ENCODE data around the gene YBX3.

Gene YBX3

GRCh38 chr12:10690906-10691305, 32.2 kb downstream of the YBX3 start:
- Histone ChIP-seq H3K4me3 (ENCODE audit: low read length) (no peak overlapping the region), H3K36me3 (replicated peaks; ENCODE audit: insufficient read depth, low read length) (no peaks in the 10 kb centered on the region)

DNA sequence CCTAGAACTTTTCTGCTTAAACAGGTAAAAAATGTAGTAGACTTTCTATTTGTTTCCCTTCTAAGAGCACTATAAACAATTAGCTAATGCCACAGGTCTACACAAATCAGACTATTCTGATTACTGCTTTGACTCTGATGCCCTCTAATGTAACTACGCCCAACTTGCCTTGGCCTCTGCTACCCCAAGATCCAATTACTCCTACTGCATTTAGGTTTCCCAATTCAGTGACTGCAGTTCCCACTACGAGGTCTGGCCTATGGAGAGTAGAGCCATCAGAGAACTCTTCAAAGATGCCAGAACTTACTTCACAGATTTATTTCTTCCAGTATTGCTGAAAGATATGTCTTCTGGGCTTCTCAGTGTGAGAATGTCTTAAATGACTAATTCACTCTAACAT, 34.0 kb downstream of the YBX3 start:
- no peaks in the 10 kb centered on the region for H3K9me3 ChIP-seq (replicated peaks; ENCODE audit: insufficient read depth, low read length)
- no peak overlapping the region for H3K4me3 ChIP-seq (ENCODE audit: low read length)
- H3K4me2 ChIP-seq (ENCODE audit: low read depth, low read length) = no peak overlapping the region
- H3K9ac ChIP-seq (ENCODE audit: low read length) = no peak overlapping the region
- H3K79me2 ChIP-seq (ENCODE audit: low read length) = no peaks in the 10 kb centered on the region
- H2AFZ ChIP-seq (ENCODE audit: low read length) = no peak overlapping the region
- no peak overlapping the region for H3K27ac ChIP-seq (ENCODE audit: low read length)
- H3K27me3 ChIP-seq (replicated peaks; ENCODE audit: insufficient read depth, low read length) = no peaks in the 10 kb centered on the region
- H3K4me1 ChIP-seq (ENCODE audit: low read length) = no peaks in the 10 kb centered on the region
- H3F3A ChIP-seq (ENCODE audit: insufficient read depth, low read length) = no peaks in the 10 kb centered on the region
- no peaks in the 10 kb centered on the region for H4K20me1 ChIP-seq (ENCODE audit: insufficient read depth, low read length)
- DNase-seq = no peak
- H3K36me3 ChIP-seq (replicated peaks; ENCODE audit: insufficient read depth, low read length) = no peaks in the 10 kb centered on the region
- TF ChIP-seq EZH2phosphoT487 (IDR thresholded peaks at IDR 0.05; ENCODE audit: low read length) = no peak
- TF ChIP-seq, protein P1, sequence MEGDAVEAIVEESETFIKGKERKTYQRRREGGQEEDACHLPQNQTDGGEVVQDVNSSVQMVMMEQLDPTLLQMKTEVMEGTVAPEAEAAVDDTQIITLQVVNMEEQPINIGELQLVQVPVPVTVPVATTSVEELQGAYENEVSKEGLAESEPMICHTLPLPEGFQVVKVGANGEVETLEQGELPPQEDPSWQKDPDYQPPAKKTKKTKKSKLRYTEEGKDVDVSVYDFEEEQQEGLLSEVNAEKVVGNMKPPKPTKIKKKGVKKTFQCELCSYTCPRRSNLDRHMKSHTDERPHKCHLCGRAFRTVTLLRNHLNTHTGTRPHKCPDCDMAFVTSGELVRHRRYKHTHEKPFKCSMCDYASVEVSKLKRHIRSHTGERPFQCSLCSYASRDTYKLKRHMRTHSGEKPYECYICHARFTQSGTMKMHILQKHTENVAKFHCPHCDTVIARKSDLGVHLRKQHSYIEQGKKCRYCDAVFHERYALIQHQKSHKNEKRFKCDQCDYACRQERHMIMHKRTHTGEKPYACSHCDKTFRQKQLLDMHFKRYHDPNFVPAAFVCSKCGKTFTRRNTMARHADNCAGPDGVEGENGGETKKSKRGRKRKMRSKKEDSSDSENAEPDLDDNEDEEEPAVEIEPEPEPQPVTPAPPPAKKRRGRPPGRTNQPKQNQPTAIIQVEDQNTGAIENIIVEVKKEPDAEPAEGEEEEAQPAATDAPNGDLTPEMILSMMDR (IDR thresholded peaks at IDR 0.05; ENCODE audit: low read length) = no peak
- H3K9me2 ChIP-seq (replicated peaks; ENCODE audit: insufficient read depth, low read length) = no peaks in the 10 kb centered on the region

More at GRCh38 chr12:10690906-10691305, 32.2 kb downstream of the YBX3 start:
- no peaks in the 10 kb centered on the region for H3K9me2 ChIP-seq (replicated peaks; ENCODE audit: insufficient read depth, low read length)
- no peak overlapping the region for H3K27ac ChIP-seq (ENCODE audit: low read length)
- H2AFZ ChIP-seq (ENCODE audit: low read length) = no peak overlapping the region
- no peaks in the 10 kb centered on the region for H3F3A ChIP-seq (ENCODE audit: insufficient read depth, low read length)
- H3K9me3 ChIP-seq (replicated peaks; ENCODE audit: insufficient read depth, low read length) = no peaks in the 10 kb centered on the region
- TF ChIP-seq EZH2phosphoT487 (IDR thresholded peaks at IDR 0.05; ENCODE audit: low read length) = no peak
- TF ChIP-seq, protein P1 (IDR thresholded peaks at IDR 0.05; ENCODE audit: low read length) = no peak
- TF ChIP-seq EZH2 (optimal IDR thresholded peaks at IDR 0.05; ENCODE audit: low read depth, low read length) = no peak
- H3K9ac ChIP-seq (ENCODE audit: low read length) = no peak overlapping the region
- no peak for DNase-seq
- no peaks in the 10 kb centered on the region for H3K27me3 ChIP-seq (replicated peaks; ENCODE audit: insufficient read depth, low read length)
- no peaks in the 10 kb centered on the region for H3K4me1 ChIP-seq (ENCODE audit: low read length)
- H3K4me2 ChIP-seq (ENCODE audit: low read depth, low read length) = no peak overlapping the region
- H4K20me1 ChIP-seq (ENCODE audit: insufficient read depth, low read length) = no peaks in the 10 kb centered on the region
- no peaks in the 10 kb centered on the region for H3K79me2 ChIP-seq (ENCODE audit: low read length)

GRCh38 chr12:10688042-10688441, 35.1 kb downstream of the YBX3 start:
- Histone ChIP-seq H3K27ac (ENCODE audit: low read length) (no peak overlapping the region), H3F3A (ENCODE audit: insufficient read depth, low read length) (no peaks in the 10 kb centered on the region), H3K4me1 (ENCODE audit: low read length) (no peaks in the 10 kb centered on the region), H3K9me2 (replicated peaks; ENCODE audit: insufficient read depth, low read length) (no peaks in the 10 kb centered on the region), H3K4me2 (ENCODE audit: low read depth, low read length) (no peak overlapping the region), H3K27me3 (replicated peaks; ENCODE audit: insufficient read depth, low read length) (no peaks in the 10 kb centered on the region), H3K4me3 (ENCODE audit: low read length) (no peak overlapping the region), H3K9ac (ENCODE audit: low read length) (no peak overlapping the region), H3K36me3 (replicated peaks; ENCODE audit: insufficient read depth, low read length) (no peaks in the 10 kb centered on the region), H2AFZ (ENCODE audit: low read length) (no peak overlapping the region), H3K79me2 (ENCODE audit: low read length) (no peaks in the 10 kb centered on the region), H3K9me3 (replicated peaks; ENCODE audit: insufficient read depth, low read length) (no peaks in the 10 kb centered on the region), H4K20me1 (ENCODE audit: insufficient read depth, low read length) (no peaks in the 10 kb centered on the region)
- TF ChIP-seq, protein P1 (IDR thresholded peaks at IDR 0.05; ENCODE audit: low read length) = no peak
- TF ChIP-seq EZH2 (optimal IDR thresholded peaks at IDR 0.05; ENCODE audit: low read depth, low read length) (no peak), EZH2phosphoT487 (IDR thresholded peaks at IDR 0.05; ENCODE audit: low read length) (no peak)
- DNase-seq = no peak
